Panc1 (cell line): ENCODE data around the gene BCAS3.

Experiments used
- CTCF ChIP-seq: fragments of 450-650 bp; IDR thresholded peaks from 2 replicates; pipeline ENCODE4 v1.5.1; 2017; ENCODE audit warnings: mild to moderate bottlenecking
- POLR2AphosphoS5 ChIP-seq: IDR thresholded peaks from 2 replicates; pipeline ENCODE4 v1.6.1; 2012; ENCODE audit warnings: mild to moderate bottlenecking, low read depth, low read length, moderate library complexity
- REST ChIP-seq, 2 experiments: IDR thresholded peaks; 2 replicates each; pipeline ENCODE4 v1.6.1; 2011 to 2012; ENCODE audit warnings: low read depth in 2 of 2, control low read depth in 1 of 2, low read length in 1 of 2, mild to moderate bottlenecking in 1 of 2, moderate library complexity in 1 of 2; ENCODE audit not compliant: insufficient read depth in 1 of 2
- SIN3A ChIP-seq: IDR thresholded peaks from 2 replicates; pipeline ENCODE4 v1.6.1; 2012; ENCODE audit warnings: low read depth, mild to moderate bottlenecking, low read length, moderate library complexity, borderline replicate concordance; ENCODE audit not compliant: insufficient read depth
- TCF7L2 ChIP-seq: IDR thresholded peaks from 2 replicates; pipeline ENCODE4 v1.6.1; 2011; ENCODE audit warnings: mild to moderate bottlenecking, low read depth, low read length, inconsistent platforms

GRCh38 chr17:60939318-60939717 is 261.7 kb downstream of the BCAS3 start:
- no peak for TF ChIP-seq POLR2AphosphoS5
- TF ChIP-seq CTCF = no peak
- no peak for TF ChIP-seq SIN3A
- TF ChIP-seq REST (IDR thresholded peaks at IDR 0.05; ENCODE audit: insufficient read depth in 1 of 2, low read depth in 2 of 2, low read length in 1 of 2) = no peak
- no peak for TF ChIP-seq TCF7L2
